ENCODE measurements around the gene LGALS7. TPM values are rescaled to one million over a fixed set of nuclear protein-coding genes. Genes with fewer than 3 reads are reported as not detected.
"Not testable (repeated sequence)": the region's sequence is repeated elsewhere in the genome, so short reads cannot be mapped to it uniquely, and the experiment has no call there.

Gene LGALS7
- total RNA-seq, 2 donors from 2014 or later = not detected

DNA sequence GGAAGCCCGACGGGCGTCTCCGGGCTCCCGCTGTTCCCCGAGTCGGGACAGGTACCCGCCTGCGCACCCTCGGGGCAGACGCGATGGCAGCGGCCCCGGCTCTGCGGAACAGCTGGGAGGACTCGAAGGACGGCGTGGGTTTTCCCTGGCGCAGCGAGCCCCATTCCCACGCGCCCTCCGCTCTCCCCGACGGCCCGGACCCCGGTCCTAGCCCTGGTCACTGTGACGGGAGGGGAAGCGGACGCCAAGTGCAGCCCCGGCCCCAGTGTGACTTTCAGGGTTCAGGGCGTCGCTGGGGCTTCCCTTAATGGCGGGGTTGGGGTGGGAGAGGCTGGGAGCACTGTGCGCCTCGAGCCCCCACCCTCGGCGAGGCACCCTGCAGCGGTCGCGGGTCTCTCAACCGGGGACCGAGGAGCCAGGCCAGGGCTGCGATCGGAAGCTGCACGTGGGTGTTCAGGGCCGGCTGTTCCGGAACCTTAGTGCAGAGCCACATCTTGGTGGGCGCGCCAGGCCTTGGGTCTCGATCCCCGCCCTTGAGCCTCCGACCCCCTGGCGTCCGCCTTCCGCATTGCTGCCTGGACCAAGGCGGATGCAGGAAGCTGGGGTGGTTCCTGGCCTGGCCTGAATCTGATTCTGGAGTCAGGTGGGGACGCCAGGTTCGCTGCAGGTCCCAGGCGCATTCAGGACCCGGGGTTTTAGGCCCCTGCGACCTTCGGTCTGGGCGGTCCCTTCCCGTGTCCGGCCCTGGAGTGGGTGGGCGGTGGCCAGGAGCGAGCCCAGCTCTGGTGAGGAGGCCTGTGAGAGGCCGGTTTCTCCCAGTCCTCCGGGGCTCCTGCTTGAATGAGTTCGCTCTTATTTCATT, 19.2 kb upstream of the LGALS7 start:
- ATAC-seq = peak; percentile 30
- H3K4me3 Mint-ChIP-seq = peak overlapping the region; percentile 59
- H3K27ac Mint-ChIP-seq = no peak overlapping the region
- H3K36me3 Mint-ChIP-seq (ENCODE audit: low read depth) = no peaks in the 10 kb centered on the region
- peak in 1 of 3 donors; percentile 11 for DNase-seq
- H3K4me1 Mint-ChIP-seq = peaks cover 2% of the 10 kb centered on the region
- no peaks in the 10 kb centered on the region for H3K9me3 ChIP-seq (ENCODE audit: control insufficient read depth, low read length, poor library complexity, severe bottlenecking)
- no peaks in the 10 kb centered on the region for H3K27me3 Mint-ChIP-seq

DNA sequence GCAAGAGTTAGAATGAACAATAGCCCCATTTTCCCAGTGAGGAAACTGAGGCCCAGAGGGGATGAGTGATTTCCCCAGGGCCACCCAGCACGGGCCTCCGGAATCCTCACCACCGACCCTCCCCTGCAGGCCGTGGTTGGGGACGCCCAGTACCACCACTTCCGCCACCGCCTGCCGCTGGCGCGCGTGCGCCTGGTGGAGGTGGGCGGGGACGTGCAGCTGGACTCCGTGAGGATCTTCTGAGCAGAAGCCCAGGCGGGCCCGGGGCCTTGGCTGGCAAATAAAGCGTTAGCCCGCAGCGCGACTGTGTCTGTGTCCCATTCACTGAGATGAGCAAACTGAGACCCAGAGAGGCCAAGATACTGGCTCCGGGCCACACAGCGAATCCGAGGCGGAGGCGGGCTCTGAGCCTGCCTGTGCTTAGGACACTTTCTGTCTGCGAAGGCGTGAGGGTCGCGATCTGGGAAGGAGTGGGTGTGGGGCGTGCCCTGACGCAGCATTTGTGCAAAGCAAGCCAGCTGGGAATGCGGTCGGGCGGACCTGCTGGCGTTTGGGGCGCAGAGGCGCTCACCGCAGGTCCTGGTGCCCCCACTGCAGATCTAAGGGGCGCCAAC, 18.2 kb upstream of the LGALS7 start:
- not testable (repeated sequence) for H3K4me1 Mint-ChIP-seq; H3K27me3 Mint-ChIP-seq; H3K27ac Mint-ChIP-seq; H3K4me3 Mint-ChIP-seq; H3K9me3 ChIP-seq (ENCODE audit: control insufficient read depth, low read length, poor library complexity, severe bottlenecking); H3K36me3 Mint-ChIP-seq (ENCODE audit: low read depth); DNase-seq
- ATAC-seq = peak; percentile 94

DNA sequence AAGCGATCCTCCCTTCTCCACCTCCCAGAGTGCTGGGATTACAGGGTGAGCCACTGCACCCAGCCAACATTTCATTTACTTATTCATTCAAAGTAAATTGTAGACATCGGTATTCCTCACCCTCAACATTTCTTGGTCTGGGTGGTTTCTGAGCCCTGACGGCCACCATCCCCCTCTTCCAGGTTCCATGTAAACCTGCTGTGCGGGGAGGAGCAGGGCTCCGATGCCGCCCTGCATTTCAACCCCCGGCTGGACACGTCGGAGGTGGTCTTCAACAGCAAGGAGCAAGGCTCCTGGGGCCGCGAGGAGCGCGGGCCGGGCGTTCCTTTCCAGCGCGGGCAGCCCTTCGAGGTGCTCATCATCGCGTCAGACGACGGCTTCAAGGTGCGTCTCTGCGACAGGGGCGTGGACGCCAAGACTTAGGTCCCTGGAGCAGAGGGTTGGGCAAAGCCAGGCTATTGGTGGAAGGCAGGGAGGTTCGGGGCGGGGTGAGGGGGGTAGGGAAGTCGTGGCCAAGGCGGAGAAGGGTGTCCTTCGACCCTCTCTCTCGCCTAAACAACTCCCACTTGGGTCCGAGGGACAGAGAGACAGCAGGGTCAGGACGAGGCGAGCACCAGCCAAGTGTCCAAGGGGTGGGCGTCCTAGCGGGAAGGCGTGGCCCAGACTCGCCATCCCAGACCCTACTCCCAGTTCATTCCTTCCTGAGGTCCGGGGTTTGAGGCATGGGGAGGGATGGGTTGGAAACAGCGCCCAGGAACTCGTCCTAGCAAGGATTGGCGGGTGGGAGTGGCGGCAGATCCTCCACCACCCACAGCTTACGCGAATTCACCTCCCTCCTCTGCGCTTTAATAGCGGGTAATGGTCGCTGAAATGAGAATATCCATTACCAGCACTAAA, 17.4 kb upstream of the LGALS7 start:
- DNase-seq; H3K27me3 Mint-ChIP-seq; H3K4me3 Mint-ChIP-seq; H3K4me1 Mint-ChIP-seq; H3K36me3 Mint-ChIP-seq (ENCODE audit: low read depth); ATAC-seq; H3K9me3 ChIP-seq (ENCODE audit: control insufficient read depth, low read length, poor library complexity, severe bottlenecking); H3K27ac Mint-ChIP-seq: not testable (repeated sequence)

DNA sequence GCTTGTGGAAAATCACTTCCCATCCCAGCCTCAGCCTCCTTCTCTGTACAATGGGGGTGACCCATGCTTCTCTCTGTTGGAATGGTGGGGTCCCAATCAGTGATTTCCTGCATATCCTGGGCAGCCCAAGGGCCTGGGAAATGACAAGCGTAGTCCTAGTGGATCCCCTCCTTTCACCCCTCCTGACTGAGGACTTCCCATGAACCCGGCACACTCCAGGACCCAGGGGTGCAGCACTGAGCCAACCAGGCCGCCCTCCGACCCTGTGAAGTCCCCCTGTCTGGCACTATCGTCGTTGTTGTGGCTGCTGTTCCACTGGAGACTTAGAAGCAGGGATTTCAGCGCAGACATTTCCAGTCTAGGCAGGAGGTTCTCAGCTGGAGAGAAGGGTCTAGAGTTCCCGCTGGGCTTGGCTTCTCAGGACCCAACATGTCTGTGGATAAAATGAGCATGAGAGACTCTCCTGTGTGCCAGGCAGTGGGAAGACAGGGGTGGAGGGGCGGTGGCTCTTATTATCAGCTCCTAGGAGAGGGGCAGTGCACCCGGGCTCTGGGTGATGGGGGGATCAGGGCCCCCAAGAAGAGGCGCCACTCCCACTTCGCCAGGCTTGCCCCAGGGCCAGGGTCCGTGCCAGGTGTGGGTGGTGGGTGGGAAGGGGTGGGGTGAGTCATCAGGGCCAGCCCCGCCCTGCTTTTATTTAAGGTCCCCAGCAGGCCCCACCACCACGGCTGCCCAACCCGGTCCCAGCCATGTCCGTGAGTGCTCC, 15.3 kb upstream of the LGALS7 start, which contains the start of gene LGALS7B:
Gene LGALS7B, plus strand, starts transcription at position 723 of the 766 bp plus-strand sequence. Its CDS starts 27 bp downstream, at position 750.
- H3K4me3 Mint-ChIP-seq = no peak within 1 kb of the TSS
- peaks cover 2% of the 10 kb centered on the region for H3K4me1 Mint-ChIP-seq
- H3K27ac Mint-ChIP-seq = no peak within 1 kb of the TSS
- no peak for ATAC-seq
- no peak for DNase-seq
- no peaks in the 10 kb centered on the region for H3K9me3 ChIP-seq (ENCODE audit: control insufficient read depth, low read length, poor library complexity, severe bottlenecking)
- no peaks in the 10 kb centered on the region for H3K27me3 Mint-ChIP-seq
- H3K36me3 Mint-ChIP-seq (ENCODE audit: low read depth) = no peaks in the 10 kb centered on the region

DNA sequence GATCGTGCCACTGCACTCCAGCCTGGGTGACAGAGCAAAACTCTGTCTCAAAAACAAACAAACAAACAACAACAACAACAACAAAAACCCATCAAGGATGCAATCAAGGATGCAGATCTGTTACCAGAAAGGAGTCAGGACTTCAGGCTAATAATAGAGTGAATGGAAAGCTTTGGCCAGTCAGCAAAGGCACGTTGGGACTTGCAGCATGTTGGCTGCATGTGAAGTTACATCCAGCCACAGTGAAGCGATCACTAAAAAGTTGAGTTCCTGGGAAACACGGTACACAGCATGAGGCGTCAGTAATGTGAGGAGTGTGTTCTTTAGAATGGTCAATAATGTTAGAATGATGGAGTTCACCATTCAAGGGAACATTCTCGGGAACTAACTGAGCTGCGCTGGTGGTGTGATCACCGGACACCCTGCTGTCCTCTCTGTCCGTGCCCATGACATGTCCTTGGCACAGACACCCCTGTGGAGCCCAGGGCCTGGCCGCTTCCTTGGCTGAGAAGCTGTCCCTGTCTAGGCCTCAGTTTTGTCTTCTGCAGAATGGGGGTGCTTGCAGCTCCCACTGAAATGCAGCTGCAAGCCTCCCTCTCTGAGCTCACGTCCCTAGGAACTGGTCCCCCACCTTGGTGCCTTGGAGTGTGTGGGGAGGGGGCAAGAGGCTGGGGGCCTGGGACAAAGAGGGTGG, 13.4 kb upstream of the LGALS7 start:
- H3K27me3 Mint-ChIP-seq = no peaks in the 10 kb centered on the region
- DNase-seq (no peak), ATAC-seq (no peak)
- no peaks in the 10 kb centered on the region for H3K36me3 Mint-ChIP-seq (ENCODE audit: low read depth)
- H3K9me3 ChIP-seq (ENCODE audit: control insufficient read depth, low read length, poor library complexity, severe bottlenecking) = no peaks in the 10 kb centered on the region
- no peaks in the 10 kb centered on the region for H3K4me1 Mint-ChIP-seq
- H3K27ac Mint-ChIP-seq = no peak overlapping the region
- no peak overlapping the region for H3K4me3 Mint-ChIP-seq

DNA sequence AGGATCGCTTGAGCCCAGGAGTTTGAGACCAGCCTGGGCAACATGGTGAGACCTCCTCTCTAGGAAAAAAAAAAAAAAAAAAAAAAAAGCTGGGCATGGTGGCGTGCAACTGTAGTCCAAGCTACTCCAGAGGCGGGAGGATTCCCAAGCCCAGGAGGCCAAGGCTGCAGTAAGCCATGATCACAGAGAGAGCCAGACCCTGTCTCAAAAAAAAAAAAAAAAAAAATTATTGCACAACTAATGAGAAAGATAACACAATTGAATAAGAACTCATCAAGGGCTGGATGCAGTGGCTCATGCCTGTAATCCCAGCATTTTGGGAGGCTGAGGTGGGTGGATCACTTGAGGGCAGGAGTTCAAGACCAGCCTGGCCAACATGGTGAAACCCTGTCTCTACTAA, 12.7 kb upstream of the LGALS7 start:
- H3K4me1 Mint-ChIP-seq; H3K9me3 ChIP-seq (ENCODE audit: control insufficient read depth, low read length, poor library complexity, severe bottlenecking); H3K27ac Mint-ChIP-seq; H3K27me3 Mint-ChIP-seq; H3K36me3 Mint-ChIP-seq (ENCODE audit: low read depth); DNase-seq; ATAC-seq; H3K4me3 Mint-ChIP-seq: not testable (repeated sequence)

DNA sequence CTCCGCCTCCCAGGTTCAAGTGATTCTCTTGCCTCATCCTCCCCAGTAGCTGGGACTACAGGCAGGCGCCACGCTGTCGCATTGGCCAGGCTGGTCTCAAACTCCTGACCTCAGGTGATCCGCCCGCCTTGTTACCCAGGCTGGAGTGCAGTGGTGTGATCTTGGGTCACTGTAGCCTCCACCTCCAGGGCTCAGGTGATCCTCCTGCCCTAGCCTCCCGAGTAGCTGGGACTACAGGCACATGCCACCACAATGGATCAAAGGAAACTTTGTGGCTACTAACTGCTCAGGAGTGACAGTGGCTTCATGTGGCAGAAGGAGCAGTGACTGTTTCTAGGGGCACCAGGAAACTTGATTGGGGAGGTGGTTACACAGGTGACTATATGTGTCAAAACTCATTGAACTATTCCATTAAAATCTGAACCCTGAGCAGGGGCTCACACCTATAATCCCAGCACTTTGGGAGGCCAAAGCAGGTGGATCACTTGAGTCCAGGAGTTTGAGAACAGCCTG, 11.9 kb upstream of the LGALS7 start:
- no peaks in the 10 kb centered on the region for H3K9me3 ChIP-seq (ENCODE audit: control insufficient read depth, low read length, poor library complexity, severe bottlenecking)
- Mint-ChIP-seq H3K4me1 (no peaks in the 10 kb centered on the region), H3K36me3 (ENCODE audit: low read depth) (no peaks in the 10 kb centered on the region), H3K27me3 (no peaks in the 10 kb centered on the region), H3K27ac (no peak overlapping the region), H3K4me3 (no peak overlapping the region)
- no peak for ATAC-seq
- no peak for DNase-seq

DNA sequence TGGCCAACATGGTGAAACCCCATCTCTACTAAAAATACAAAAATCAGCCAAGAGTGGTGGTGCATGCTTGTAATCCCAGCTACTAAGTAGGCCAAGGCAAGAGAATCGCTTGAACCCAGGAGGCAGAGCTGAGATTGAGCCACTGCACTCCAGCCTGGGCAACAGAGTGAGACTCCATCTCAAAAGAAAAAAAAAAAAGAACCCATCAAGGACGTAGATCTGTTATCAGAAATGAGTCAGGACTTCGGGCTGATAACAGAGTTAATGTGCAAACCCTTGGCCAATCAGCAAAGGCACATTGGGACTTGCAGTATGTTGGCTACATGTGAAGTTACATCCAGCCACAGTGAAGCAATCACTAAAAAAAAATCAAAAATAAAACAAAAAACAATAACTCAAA, 10.9 kb upstream of the LGALS7 start:
- Mint-ChIP-seq H3K4me1 (no peaks in the 10 kb centered on the region), H3K36me3 (ENCODE audit: low read depth) (no peaks in the 10 kb centered on the region), H3K27me3 (no peaks in the 10 kb centered on the region), H3K27ac (no peak overlapping the region), H3K4me3 (no peak overlapping the region)
- ATAC-seq = no peak
- H3K9me3 ChIP-seq (ENCODE audit: control insufficient read depth, low read length, poor library complexity, severe bottlenecking) = no peaks in the 10 kb centered on the region
- no peak for DNase-seq

DNA sequence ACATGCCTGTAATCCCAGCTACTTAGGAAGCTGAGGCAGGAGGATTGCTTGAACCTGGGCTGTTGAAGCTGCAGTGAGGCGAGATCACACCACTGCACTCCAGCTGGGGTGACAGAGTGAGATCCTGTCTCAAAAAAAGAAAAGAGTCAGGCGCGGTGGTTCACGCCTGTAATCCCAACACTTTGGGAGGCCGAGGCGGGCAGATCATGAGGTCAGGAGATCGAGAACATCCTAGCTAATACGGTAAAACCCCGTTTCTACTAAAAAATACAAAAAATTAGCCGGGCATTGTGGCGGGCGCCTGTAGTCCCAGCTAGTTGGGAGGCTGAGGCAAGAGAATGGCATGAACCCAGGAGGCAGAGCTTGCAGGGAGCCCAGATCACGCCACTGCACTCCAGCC, 8.9 kb upstream of the LGALS7 start:
- not testable (repeated sequence) for ATAC-seq; H3K36me3 Mint-ChIP-seq (ENCODE audit: low read depth); H3K4me1 Mint-ChIP-seq; H3K27ac Mint-ChIP-seq; DNase-seq; H3K4me3 Mint-ChIP-seq; H3K27me3 Mint-ChIP-seq; H3K9me3 ChIP-seq (ENCODE audit: control insufficient read depth, low read length, poor library complexity, severe bottlenecking)

DNA sequence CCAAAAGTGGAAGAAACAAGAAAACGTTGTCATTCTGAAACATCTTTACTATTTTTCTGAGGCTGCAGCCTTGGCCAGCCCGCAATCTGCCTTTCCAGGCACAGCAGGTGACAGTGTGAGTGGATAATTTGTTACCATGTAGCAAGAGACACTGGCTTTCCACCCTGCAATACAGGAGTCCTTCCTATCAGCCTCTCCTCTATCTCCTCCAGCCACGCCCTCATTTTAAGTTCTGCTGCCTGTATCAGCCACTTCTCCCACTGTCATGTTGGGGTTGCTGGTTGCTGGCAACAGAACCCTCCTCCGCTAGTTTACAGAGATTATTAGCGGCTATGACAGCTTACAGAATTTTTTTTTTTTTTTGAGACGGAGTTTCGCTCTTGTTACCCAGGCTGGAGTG, 7.7 kb upstream of the LGALS7 start:
- no peaks in the 10 kb centered on the region for H3K36me3 Mint-ChIP-seq (ENCODE audit: low read depth)
- DNase-seq (no peak), ATAC-seq (no peak)
- no peaks in the 10 kb centered on the region for H3K9me3 ChIP-seq (ENCODE audit: control insufficient read depth, low read length, poor library complexity, severe bottlenecking)
- peaks cover 5% of the 10 kb centered on the region for H3K27me3 Mint-ChIP-seq
- H3K4me3 Mint-ChIP-seq = no peak overlapping the region
- no peak overlapping the region for H3K27ac Mint-ChIP-seq
- no peaks in the 10 kb centered on the region for H3K4me1 Mint-ChIP-seq

DNA sequence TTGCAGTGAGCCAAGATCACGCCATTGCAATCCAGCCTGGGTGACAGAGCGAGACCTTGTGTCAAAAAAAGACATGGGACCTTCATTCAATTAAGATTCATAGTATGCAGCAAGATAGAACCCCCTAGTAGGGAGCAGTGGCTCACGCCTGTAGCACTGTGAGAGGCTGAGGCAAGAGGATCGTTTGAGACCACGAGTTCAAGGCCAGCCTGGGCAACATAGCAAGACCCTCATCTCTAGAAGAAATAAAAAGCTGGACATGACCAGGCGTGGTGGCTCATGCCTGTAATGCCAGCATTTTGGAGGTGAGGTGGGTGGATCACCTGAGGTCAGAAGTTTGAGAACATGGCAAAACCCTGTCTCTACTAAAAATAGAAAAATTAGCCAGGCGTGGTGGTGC, 7.1 kb upstream of the LGALS7 start:
- H3K27me3 Mint-ChIP-seq = peaks cover 5% of the 10 kb centered on the region
- DNase-seq (no peak), ATAC-seq (no peak)
- H3K4me1 Mint-ChIP-seq = no peaks in the 10 kb centered on the region
- no peak overlapping the region for H3K27ac Mint-ChIP-seq
- no peaks in the 10 kb centered on the region for H3K9me3 ChIP-seq (ENCODE audit: control insufficient read depth, low read length, poor library complexity, severe bottlenecking)
- H3K36me3 Mint-ChIP-seq (ENCODE audit: low read depth) = no peaks in the 10 kb centered on the region
- no peak overlapping the region for H3K4me3 Mint-ChIP-seq

DNA sequence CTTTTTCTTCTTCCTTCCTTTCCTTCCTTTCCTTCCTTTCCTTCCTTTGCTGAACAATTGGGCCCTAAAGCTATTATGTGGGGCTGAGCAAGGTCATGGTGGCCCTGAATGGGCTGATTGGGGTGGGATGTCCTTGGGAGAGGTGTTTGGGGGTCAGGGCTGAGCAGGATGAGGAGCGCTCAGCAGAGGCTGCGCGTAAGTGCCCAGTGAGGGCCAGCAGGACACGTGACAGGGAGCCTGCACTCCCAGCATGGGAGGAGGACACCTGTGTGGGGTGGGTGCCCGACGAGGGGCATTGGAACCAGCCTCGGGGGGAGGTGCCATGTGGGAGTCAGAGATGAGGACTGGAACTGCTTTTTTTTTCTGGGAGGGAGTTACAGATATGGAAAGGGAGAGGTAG, 5.4 kb upstream of the LGALS7 start:
- no peaks in the 10 kb centered on the region for H3K36me3 Mint-ChIP-seq (ENCODE audit: low read depth)
- no peak overlapping the region for H3K27ac Mint-ChIP-seq
- no peaks in the 10 kb centered on the region for H3K9me3 ChIP-seq (ENCODE audit: control insufficient read depth, low read length, poor library complexity, severe bottlenecking)
- DNase-seq (no peak), ATAC-seq (no peak)
- H3K27me3 Mint-ChIP-seq = peaks cover 5% of the 10 kb centered on the region
- no peak overlapping the region for H3K4me3 Mint-ChIP-seq
- H3K4me1 Mint-ChIP-seq = no peaks in the 10 kb centered on the region
